GM21515 (cell line): ENCODE data around the gene GPER1.
A peak's percentile ranks its signal among the peaks of the same experiment; 100 is the strongest.

Source experiments
- ATAC-seq: cut with Tn5 transposase; IDR thresholded peaks from one replicate; pipeline ENCODE4 v1.9.1; 2021; ENCODE audit not compliant: unreplicated experiment

GPER1 gene

DNA sequence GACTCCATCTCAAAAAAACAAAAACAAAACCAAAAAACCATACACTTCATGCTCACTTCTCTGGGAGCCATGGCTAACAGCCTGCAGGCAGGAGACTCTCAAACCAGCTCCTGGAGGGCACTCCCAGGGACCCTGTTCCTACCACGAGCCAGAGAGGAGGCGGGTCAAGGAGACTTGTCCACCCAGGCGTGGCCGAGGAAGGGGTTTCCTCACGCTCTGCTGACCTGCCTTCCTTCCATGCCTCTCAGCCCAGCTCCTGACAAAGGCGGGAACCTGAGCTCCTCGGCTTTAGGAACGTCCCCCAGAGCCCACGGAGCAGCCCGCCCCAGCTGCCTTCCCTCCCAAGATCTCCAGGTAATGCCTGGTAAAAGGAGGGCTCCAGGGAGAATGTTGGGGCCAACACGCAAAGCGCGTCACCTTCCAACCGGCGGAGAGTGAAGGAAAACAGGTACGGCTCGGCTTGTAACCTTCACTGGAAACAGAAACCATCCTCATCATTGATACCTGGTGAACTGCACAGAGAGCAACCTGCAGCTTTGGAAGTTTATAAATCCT, 34.0 kb upstream of the GPER1 start:
- ATAC-seq, result no peak

DNA sequence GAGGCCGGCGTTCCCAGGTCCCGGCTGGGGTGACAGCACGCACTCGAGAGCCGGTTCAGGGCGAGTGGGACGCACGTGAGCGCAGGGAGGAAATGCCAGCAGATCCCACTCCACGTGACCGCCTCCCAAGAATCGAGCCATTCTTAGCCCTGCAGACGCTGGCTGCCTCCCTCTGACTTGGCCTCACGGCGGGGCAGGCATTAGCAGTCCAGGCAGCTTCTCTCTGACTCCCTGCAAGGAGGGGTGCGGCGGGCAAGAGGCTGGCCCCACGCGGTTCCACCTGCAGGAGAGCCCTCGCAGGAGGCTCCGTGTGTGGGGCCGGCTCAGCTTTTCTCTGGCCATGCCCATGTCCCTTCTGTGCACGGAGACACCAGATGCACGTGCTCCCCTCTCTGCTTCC, 33.5 kb upstream of the GPER1 start:
- ATAC-seq, result no peak

DNA sequence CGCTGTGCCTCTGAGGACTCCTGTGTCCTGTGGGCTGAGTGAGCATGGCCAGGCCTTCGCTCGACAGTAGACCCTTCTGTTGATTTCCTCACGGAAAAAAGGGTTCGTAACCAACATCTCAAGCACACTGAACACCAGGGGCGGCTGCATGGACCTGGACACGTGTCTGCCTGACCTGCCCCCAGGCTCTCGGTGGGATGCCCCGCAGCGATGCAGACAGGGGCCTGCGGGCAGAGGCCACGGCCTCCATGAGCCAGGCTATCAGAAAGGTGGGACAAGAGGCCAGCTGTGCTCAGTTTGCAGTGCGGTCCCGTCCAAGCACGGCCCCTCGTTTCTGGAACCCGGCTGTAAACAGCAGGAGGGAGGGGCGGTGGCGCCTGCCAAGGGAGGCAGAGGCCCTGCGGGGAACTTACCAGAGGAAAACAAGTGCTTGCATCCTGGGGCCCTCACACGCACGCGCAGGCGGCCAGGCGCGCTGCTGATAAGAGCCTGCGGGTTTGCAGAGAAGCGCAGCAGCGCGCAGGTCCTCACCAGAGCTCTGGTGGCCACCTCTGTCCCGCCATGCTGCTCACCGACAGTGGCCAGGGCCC, 33.0 kb upstream of the GPER1 start:
- ATAC-seq, result no peak

DNA sequence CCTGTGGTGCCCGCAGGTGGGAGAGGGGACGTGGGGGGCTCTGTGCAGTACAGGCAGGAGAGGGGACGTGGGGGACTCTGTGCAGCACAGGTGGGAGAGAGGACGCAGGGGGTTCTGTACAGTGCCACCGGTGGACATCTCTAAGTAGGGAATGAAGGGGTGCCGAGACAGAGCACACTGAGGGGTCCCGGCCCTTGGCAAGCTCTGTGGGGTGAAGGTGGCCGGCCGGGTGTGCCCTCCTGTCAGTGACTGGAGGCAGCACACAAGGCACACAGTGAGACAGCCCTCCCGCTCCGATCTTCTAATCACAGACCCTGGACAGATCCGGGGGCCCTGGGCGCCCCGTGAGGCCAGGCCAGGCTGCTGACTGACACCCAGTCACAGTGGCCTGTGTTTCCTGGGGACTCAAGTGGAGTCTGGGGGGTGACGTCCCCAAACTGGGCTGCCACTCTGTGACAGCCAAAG, 32.4 kb upstream of the GPER1 start:
- ATAC-seq, result no peak

DNA sequence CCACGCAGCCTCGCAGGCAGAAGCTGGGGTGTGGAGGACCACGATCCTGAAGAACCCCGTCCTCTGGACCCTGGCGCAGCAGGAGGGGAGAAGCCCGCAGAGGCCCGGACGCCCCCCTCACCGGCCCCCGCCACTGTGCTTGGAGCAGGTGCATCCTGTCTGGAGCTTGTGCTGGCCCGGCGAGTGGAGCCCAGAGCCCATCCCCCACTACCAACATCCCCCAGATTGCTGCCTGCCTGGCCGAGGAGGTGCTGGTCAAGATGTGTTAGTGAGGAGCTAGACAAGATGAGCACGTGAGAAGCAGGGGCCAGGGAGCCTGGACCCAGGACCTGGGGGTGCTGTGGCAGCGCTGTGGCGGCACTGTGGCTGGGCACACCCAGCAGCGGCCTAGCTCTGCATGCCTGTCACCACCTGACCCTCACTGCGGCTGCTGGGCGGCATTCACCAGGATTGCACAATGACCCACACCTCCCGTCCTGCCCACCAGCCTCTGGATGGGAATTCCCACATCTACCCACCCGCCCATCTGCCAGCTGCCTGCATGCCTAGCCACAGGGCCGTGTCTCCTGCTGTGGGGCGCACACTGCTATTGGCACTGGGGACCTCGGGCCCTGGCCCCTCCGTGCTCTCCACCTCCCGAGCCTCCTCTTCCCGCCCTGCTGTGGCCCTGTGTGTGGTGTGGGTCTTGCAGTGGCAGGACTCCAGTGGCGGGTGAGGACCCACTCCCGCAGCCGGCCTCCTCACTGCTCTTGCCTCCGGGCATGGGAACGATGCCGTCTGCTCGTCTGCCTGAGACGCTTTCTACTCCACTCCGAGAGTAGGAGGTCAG, 31.7 kb upstream of the GPER1 start:
- ATAC-seq, result no peak

DNA sequence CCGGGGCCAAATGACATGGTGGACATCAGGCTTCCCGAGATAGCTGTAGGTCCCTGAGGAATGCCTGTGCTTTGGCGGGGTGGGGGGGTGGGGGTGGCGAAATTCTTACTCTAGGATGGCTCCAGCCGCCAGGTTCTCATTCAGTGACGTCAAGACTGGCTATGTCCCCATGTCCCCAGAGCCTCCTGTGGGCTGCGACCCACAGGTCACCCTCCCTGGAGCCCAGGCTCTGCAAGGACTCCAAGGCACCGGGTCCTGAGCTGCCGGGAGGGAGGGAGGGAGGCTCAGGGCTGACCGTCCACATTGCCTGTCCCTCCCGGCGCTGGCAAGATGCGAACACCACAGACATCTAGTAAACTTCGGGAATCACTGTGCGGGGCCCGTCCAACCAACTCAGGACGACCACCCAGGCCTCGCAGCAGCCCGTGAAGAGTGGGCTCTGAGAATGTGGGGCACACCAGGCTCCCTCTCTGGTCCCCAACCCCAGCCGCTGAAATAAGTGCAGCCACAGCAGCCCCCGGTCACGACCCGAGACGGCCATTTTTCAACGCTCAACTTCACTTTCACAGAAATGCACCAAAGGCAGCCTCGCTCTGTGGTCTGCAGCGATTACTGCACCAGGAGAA, 31.0 kb upstream of the GPER1 start:
- no peak for ATAC-seq

DNA sequence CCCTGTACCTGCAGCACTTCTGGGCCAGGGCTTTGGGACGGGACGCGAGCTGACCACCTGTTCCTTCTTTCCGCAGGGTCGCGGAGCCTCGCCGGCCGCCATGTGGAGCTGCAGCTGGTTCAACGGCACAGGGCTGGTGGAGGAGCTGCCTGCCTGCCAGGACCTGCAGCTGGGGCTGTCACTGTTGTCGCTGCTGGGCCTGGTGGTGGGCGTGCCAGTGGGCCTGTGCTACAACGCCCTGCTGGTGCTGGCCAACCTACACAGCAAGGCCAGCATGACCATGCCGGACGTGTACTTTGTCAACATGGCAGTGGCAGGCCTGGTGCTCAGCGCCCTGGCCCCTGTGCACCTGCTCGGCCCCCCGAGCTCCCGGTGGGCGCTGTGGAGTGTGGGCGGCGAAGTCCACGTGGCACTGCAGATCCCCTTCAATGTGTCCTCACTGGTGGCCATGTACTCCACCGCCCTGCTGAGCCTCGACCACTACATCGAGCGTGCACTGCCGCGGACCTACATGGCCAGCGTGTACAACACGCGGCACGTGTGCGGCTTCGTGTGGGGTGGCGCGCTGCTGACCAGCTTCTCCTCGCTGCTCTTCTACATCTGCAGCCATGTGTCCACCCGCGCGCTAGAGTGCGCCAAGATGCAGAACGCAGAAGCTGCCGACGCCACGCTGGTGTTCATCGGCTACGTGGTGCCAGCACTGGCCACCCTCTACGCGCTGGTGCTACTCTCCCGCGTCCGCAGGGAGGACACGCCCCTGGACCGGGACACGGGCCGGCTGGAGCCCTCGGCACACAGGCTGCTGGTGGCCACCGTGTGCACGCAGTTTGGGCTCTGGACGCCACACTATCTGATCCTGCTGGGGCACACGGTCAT, 30.3 kb upstream of the GPER1 start:
- no peak for ATAC-seq

DNA sequence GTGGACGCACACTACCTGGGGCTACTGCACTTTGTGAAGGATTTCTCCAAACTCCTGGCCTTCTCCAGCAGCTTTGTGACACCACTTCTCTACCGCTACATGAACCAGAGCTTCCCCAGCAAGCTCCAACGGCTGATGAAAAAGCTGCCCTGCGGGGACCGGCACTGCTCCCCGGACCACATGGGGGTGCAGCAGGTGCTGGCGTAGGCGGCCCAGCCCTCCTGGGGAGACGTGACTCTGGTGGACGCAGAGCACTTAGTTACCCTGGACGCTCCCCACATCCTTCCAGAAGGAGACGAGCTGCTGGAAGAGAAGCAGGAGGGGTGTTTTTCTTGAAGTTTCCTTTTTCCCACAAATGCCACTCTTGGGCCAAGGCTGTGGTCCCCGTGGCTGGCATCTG, 29.6 kb upstream of the GPER1 start:
- ATAC-seq, result no peak

DNA sequence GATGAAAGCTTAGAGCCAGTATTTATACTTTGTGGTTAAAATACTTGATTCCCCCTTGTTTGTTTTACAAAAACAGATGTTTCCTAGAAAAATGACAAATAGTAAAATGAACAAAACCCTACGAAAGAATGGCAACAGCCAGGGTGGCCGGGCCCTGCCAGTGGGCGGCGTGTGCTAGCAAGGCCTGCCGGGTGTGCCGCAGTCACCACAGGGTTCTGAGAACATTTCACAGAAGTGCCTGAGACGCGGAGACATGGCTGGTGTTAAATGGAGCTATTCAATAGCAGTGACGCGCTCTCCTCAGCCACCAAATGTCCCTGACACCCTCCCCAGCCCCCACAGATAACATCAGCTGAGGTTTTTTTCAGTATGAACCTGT, 29.1 kb upstream of the GPER1 start:
- no peak for ATAC-seq

DNA sequence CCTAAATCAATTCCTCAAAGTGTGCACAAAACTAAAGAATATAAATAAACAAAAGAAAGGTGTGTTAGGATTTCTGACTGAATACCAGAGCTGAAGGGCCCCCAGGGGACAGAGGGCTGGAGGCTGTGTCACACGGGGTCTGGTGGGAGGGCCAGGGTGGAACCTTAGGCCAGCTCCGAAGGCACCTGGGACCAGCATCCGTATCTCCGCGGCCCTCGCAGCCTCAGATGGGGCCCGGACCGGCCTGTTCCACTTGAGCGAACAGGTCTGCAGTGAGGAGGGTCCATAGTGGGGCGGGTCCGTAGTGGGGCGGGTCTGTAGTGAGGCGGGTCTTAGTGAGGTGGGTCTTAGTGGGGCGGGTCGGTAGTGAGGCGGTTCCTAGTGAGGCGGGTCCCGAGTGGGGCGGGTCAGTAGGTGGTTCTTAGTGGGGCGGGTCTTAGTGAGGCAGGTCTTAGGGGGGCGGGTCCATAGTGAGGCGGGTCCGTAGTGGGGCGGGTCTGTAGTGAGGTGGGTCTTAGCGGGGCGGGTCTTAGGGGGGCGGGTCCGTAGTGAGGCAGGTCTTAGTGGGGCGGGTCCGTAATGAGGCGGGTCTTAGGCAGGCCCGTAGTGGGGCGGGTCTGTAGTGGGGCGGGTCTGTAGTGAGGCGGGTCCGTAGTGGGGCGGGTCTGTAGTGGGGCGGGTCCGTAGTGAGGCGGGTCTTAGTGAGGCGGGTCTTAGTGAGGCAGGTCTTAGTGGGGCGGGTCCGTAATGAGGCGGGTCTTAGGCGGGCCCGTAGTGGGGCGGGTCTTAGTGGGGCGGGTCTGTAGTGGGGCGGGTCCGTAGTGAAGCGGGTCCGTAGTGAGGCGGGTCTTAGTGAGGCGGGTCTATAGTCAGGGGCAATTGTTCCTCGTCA, 28.5 kb upstream of the GPER1 start:
- no peak for ATAC-seq

DNA sequence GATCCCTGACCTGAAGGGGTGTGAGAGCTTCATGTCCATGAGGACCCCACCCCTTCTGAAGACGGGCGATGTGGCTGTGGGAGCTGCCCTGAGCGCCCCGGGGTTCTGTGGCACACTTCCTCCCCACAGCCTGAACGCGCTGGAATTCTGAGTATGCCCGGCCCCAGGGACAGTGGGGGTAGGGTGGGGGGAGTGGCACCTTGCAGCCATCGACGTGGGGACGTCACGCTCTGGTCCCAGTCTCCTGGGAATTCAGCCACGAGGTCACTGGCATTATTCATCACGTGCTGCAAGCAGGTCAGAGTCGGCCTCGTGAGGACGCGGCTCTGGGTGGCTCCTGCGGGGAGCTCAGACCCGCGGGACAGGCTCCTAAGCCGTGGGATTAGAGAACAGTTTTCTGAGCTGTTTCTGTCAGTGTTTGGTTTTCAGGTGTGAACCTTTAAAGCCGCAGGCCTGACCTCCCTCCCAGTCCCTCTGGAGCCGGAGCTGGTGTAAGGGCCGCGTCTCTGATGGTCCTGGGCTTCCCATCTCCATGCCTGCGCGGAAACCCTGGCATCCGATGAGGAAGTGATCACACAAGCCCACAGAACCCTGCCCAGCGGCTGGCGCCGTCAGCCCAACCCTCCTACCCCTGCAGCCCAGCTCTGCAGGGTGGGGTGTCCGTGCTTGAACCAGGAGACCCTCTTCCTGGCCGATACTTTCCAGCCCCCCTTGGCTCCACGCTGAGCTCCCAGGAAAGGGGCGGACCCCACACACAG, 27.4 kb upstream of the GPER1 start:
- ATAC-seq, result no peak

DNA sequence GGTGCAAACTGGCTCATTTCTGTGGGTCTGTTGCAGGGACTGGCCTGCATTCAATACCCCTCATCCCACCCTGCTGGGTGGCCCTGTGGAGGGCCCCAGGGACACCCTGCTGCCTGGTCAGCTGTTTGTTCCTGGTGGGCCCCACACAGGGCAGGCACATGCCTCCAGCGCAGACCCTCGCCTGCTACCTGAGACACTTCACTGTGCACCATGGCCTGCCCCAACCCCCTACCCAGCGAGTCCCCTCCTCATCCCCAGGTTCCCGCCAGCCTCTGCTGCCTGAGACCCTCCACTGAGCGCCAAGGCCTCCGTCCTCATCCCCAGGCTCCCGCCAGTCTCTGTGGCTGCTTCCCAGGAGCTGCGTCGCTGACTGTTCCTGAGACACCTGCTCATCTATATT, 26.7 kb upstream of the GPER1 start:
- ATAC-seq, result no peak

DNA sequence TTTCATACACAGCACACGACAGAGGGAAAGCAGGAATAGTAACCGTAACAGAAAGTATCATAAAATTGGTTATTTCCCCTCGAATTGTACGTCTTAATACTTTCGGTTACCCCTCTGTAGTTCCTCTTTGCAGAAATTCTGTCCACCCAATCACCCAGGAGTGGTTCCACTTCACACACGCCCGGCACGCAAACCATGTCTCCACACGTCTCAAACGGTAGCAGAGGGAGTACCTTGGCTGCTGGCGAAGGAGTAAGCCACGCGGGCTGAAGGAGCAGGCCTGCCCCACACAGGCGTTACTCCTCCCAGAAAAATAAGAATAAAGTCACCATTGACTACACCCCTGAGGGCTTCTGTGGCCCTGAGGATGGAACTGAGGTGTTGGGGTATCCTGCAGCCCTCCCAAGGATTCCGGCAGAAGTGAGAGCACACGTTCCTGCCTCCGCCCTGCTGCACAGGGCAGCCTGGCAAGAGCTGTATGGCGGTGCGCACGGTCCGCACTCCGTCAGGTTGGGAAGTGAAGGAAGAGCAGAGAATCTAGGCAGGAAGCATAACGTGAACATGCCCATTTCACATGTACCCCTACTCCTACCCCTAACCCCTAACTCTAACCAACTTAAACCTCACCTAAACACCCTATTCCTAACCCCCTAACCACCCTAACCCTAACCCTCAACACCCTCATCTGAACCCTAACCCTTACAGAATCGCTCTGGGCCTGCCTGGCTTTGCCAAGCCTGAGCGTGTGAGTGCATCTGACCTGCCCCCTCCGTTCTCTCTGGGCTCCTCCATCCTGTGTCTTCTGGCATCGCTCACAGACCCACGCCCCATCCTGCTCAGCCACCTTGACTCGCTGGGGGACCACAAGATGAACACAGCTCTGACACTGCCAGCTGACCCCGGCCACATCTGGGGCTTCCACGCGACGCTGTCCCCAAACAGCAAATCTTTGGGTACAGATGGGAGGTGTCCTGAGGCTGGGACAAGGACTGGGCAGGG, 25.3 kb upstream of the GPER1 start:
- ATAC-seq, result peak; percentile 58

DNA sequence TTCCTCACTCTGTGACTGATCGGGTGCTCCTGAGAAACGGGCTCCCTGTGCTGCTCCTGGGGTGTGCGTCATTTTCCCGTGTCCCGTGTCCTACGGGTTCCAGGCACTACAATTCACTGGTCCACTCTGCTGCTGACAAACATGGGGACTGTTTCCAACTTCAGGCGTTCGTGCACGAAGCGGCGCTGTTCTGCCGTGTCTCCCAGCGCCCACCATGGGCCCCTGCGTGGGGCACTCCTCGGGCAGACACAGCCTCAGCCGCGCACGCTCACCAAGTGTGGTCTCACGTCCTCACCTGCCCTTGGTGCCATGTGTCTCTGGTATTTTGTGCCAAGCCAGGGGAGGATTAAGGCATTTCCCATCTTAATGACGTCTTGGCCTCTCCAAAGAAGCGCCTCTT, 24.6 kb upstream of the GPER1 start:
- no peak for ATAC-seq

DNA sequence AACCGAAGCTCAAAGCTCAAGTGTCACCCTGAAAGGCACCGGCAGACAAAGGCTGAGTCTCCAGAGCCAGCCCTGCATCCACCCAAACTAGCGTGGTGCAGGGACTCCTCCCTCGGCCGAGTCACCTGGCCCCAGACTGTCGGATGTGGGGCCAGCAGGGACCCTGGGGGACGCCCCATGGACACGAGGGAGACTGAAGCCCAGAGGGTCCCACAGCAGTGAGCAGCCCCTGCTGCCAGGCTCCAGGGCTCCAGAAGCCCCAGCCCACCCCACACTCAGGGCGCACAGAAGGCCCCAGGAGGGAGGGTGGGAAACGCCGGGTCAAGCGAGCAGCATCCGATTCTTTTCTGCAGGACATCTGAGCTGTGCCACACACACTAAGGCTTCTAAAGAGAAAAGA, 23.3 kb upstream of the GPER1 start:
- no peak for ATAC-seq

DNA sequence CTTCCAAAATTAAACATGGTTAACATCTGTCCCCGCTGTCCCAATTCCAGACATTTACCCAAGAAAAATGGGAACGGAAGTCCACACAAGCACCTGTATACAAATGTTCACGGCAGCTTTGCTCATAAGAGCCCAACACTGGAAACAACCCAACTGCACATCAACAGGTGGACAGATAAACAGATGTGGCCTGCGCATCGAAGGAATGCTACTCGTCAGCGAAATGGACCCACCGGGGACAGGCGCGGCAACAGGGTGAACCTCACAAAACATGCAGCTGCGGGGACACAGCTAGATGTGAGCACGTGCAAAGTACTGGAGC, 22.7 kb upstream of the GPER1 start:
- no peak for ATAC-seq

DNA sequence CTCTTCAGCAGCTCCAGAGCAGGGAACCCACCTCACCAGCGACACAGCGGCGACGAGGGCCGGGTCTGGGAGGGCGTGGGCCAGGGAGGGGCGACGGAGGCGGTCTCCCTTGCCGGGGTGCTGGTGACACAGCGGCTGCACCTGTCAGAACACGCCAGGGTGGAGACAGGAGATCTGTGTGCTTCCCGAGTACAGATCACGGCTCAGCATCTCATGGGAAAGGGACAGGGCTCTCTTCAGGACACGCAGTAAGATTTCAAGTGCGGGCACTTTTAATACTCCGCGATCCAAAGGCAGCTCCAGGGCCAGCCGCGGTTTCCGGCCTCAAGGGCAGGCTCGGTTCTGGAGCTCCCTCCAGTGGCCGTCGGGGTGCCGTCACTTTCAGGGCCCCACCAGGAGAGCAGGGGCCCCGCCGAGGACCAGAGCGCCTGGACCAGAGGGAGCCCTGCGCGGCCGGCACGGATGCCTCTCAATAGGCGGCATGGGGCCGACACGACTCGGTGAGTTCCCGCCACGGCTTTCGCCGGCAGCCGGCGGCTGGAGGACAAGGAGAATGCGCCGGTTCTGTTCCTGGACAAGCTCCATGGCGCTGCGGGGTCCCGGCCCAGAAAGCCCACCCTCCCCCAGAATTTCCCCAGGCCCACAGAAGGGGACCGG, 22.2 kb upstream of the GPER1 start:
- peak; percentile 61 for ATAC-seq

DNA sequence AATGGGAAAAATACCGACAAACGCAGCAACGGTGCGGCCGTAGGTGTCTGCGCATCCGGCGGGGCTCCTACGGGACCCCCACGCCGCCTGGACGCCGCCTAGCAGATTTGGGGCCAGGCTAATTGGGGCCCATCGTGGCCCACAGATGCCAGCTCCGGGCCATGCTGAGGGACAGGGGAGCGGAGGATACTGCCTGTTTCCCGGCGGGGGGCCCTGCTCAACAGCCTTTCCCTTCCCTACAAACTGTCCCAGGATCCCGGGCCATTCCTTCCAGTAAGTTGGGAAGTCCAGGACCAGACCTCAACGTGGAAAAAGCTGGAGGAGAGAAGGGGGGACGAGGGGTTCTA, 21.7 kb upstream of the GPER1 start:
- ATAC-seq, result no peak
